Gastrocnemius medialis (tissue), 4 donors: ENCODE measurements around the gene PMVK.

Experiments used
- POLR2A ChIP-seq, 2 donors: fragments of 450-650 bp; IDR thresholded peaks; one replicate each; pipeline ENCODE4 v1.6.1; 2017; ENCODE audit warnings: antibody characterized with exemption in 2 of 2, mild to moderate bottlenecking in 2 of 2, moderate library complexity in 2 of 2
- TF ChIP-seq, protein P1 (sequence below), 5 experiments: fragments of 450-650 bp in 3 of 5; fragments of 200-600 bp in 2 of 5; sonication (generic) in 2 of 5; IDR thresholded peaks in 4 of 5; conservative IDR thresholded peaks in 1 of 5; 1 replicate in 4 of 5; 2 replicates in 1 of 5; pipeline ENCODE4 v1.5.1; 2016 to 2019; ENCODE audit warnings: antibody characterized with exemption in 5 of 5, mild to moderate bottlenecking in 3 of 5, moderate library complexity in 3 of 5

GRCh38 chr1:154948079-154948478, 11.6 kb upstream of the PMVK start:
- TF ChIP-seq, protein P1, sequence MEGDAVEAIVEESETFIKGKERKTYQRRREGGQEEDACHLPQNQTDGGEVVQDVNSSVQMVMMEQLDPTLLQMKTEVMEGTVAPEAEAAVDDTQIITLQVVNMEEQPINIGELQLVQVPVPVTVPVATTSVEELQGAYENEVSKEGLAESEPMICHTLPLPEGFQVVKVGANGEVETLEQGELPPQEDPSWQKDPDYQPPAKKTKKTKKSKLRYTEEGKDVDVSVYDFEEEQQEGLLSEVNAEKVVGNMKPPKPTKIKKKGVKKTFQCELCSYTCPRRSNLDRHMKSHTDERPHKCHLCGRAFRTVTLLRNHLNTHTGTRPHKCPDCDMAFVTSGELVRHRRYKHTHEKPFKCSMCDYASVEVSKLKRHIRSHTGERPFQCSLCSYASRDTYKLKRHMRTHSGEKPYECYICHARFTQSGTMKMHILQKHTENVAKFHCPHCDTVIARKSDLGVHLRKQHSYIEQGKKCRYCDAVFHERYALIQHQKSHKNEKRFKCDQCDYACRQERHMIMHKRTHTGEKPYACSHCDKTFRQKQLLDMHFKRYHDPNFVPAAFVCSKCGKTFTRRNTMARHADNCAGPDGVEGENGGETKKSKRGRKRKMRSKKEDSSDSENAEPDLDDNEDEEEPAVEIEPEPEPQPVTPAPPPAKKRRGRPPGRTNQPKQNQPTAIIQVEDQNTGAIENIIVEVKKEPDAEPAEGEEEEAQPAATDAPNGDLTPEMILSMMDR (IDR thresholded peaks at IDR 0.05 in 4 of 5, conservative IDR thresholded peaks at IDR 0.05 in 1 of 5): no peak
- TF ChIP-seq POLR2A (IDR thresholded peaks at IDR 0.05): no peak
